Muscle layer of duodenum (tissue), 2 donors: Measurements from ENCODE around the gene SIM1.

Experiments used
- H3K27ac ChIP-seq: one replicate; pipeline ENCODE4 v1.7.0; 2013; ENCODE audit warnings: mild to moderate bottlenecking, low read length
- H3K27me3 ChIP-seq: one replicate; pipeline ENCODE4 v1.7.0; 2013; ENCODE audit warnings: low read depth, mild to moderate bottlenecking, control low read depth, low read length
- H3K36me3 ChIP-seq, 2 donors: one replicate each; pipeline ENCODE4 v1.7.0; 2013; ENCODE audit warnings: low read length in 2 of 2, control low read depth in 1 of 2, mild to moderate bottlenecking in 1 of 2; ENCODE audit not compliant: insufficient read depth in 2 of 2, control insufficient read depth in 1 of 2
- H3K4me1 ChIP-seq, 2 donors: one replicate each; pipeline ENCODE4 v1.7.0; 2013; ENCODE audit warnings: low read length in 2 of 2, mild to moderate bottlenecking in 2 of 2, control low read depth in 1 of 2, moderate library complexity in 1 of 2; ENCODE audit not compliant: insufficient read depth in 2 of 2, control insufficient read depth in 1 of 2
- H3K4me3 ChIP-seq, 2 donors: one replicate each; pipeline ENCODE4 v1.7.0; 2013; ENCODE audit warnings: low read length in 2 of 2, low read depth in 1 of 2, mild to moderate bottlenecking in 1 of 2
- H3K9me3 ChIP-seq, 2 donors: one replicate each; pipeline ENCODE4 v1.7.0; 2013; ENCODE audit warnings: low read length in 2 of 2, control low read depth in 1 of 2, mild to moderate bottlenecking in 1 of 2; ENCODE audit not compliant: control insufficient read depth in 1 of 2
- donor health status: healthy.

The SIM1 gene

GRCh38 chr6:100460650-100461204 lies 4.0 kb downstream of the SIM1 start:
- peaks cover 0 to 31% of the 10 kb centered on the region in 2 donors for H3K4me1 ChIP-seq
- peaks cover 3 to 4% of the 10 kb centered on the region in 2 donors for H3K9me3 ChIP-seq
- no peaks in the 10 kb centered on the region for H3K36me3 ChIP-seq
- no peak overlapping the region for H3K4me3 ChIP-seq
- no peak overlapping the region for H3K27ac ChIP-seq
- H3K27me3 ChIP-seq, result peaks cover 97% of the 10 kb centered on the region

- Histone ChIP-seq H3K4me1 (peaks cover 0 to 24% of the 10 kb centered on the region in 2 donors), H3K9me3 (peaks cover 3 to 4% of the 10 kb centered on the region in 2 donors), H3K36me3 (no peaks in the 10 kb centered on the region), H3K27ac (no peak overlapping the region), H3K4me3 (no peak overlapping the region), H3K27me3 (peaks cover 97% of the 10 kb centered on the region)
These were observed 5.0 kb downstream of the SIM1 start for GRCh38 chr6:100459592-100460184.

GRCh38 chr6:100458841-100459591 lies 5.7 kb downstream of the SIM1 start:
- H3K9me3 ChIP-seq, result peaks cover 3 to 4% of the 10 kb centered on the region in 2 donors
- H3K4me1 ChIP-seq, result peaks cover 0 to 20% of the 10 kb centered on the region in 2 donors
- H3K4me3 ChIP-seq, result no peak overlapping the region
- H3K36me3 ChIP-seq, result no peaks in the 10 kb centered on the region
- H3K27me3 ChIP-seq, result peaks cover 97% of the 10 kb centered on the region
- H3K27ac ChIP-seq, result no peak overlapping the region

DNA sequence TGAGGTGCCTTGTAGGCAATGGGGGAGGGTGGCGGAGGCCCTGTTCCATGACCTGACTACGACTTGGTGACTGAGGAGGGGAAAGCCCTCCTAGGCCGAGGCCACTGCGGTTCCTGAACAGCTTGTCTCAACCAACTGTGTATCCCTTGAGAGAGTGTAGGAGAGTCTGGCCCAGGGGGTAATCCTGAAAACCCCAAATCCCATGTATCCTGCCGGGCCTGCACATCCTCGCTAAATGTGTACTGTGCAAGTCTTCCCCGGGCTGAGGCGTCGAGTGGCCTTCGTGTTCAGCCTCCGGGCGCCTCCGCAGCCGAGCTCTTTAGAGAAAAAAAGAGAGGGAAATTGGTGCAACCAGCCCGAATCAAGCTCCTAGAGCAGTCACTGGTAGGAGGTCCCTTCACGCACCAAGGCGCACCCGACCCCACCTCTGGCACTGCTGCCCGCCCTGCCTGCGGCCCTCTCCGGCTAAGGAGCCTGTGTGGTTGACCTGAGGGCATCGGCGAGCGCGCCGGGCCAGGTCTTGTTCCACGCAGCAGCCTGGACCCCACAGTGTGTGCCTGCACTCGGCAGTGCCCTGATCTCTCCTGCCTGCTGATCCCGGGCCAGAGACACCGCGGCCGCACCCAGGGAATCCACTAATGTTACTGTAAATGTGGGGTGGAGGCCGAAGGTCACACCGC lies 7.3 kb downstream of the SIM1 start:
- Histone ChIP-seq H3K27me3 (peaks cover 90% of the 10 kb centered on the region), H3K9me3 (peaks cover 3 to 4% of the 10 kb centered on the region in 2 donors), H3K27ac (no peak overlapping the region), H3K4me3 (no peak overlapping the region), H3K4me1 (peaks cover 0 to 22% of the 10 kb centered on the region in 2 donors), H3K36me3 (no peaks in the 10 kb centered on the region)

DNA sequence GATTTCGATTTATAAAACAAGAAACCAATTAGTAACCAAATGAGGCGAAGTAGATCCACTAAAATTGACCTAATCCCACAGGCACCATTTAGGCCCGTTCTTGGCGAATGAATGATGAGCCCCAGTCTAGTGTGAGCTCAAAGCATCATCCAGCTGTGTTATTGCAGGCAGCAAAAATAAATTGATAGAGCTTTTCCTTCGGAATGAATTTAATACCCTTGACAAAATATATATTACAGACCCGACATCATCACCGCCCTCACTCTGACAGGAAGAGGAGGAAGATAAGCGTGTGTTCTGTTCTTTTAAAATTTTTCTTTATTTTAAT lies 7.8 kb downstream of the SIM1 start:
- H3K9me3 ChIP-seq, result peaks cover 3 to 4% of the 10 kb centered on the region in 2 donors
- H3K4me1 ChIP-seq, result peaks cover 0 to 22% of the 10 kb centered on the region in 2 donors
- no peaks in the 10 kb centered on the region for H3K36me3 ChIP-seq
- H3K27me3 ChIP-seq, result peaks cover 87% of the 10 kb centered on the region
- H3K27ac ChIP-seq, result no peak overlapping the region
- H3K4me3 ChIP-seq, result no peak overlapping the region

GRCh38 chr6:100456141-100456907 lies 8.4 kb downstream of the SIM1 start:
- Histone ChIP-seq H3K4me1 (peaks cover 0 to 22% of the 10 kb centered on the region in 2 donors), H3K27me3 (peaks cover 84% of the 10 kb centered on the region), H3K36me3 (no peaks in the 10 kb centered on the region), H3K4me3 (no peak overlapping the region), H3K27ac (no peak overlapping the region), H3K9me3 (peaks cover 3 to 4% of the 10 kb centered on the region in 2 donors)

DNA sequence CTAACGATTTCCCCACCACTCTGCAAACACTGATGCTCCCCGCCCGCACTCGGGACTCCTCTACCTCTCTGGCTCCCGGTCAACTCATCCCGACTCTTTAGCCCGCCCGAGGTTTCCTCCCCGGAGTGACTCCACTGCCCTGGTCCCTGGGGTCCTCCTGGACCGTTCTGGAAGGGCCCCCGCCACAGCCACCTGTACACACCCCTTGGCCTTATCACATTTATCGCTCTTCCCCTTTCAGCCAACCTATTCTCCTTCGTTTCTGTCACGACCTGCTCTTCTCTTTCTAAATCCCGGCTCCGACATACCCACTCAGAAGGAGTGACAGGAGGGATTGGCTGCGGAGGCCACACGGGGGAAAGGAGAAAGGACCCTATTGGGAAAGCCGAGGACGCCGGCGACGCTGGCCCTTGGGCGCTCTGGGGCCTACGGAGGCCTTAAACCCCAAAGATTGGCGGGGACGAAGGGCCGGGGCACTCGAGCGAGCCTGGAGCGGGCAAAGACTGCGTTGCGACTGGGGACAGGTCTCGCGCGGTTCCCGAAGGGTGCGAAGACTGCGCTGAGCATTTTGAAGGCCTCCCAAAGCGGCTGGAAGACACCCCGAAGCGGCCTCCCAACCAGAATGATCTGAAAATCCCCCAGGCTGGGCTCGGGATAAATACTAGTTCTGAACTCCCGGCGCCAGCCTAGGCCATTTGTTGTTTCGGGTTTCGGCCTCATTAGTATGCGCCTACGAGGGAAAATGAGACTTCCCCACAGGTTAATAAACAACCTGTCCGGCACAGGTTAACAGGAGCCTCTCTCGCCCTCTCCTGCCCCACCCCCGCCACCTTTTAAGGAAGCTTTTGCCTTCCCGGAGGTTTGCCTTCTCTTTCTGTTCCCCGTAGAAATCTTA lies 9.2 kb downstream of the SIM1 start:
- Histone ChIP-seq H3K36me3 (no peaks in the 10 kb centered on the region), H3K9me3 (peaks cover 3 to 4% of the 10 kb centered on the region in 2 donors), H3K27me3 (peaks cover 76% of the 10 kb centered on the region), H3K4me3 (no peak overlapping the region), H3K4me1 (peaks cover 0 to 22% of the 10 kb centered on the region in 2 donors), H3K27ac (no peak overlapping the region)

DNA sequence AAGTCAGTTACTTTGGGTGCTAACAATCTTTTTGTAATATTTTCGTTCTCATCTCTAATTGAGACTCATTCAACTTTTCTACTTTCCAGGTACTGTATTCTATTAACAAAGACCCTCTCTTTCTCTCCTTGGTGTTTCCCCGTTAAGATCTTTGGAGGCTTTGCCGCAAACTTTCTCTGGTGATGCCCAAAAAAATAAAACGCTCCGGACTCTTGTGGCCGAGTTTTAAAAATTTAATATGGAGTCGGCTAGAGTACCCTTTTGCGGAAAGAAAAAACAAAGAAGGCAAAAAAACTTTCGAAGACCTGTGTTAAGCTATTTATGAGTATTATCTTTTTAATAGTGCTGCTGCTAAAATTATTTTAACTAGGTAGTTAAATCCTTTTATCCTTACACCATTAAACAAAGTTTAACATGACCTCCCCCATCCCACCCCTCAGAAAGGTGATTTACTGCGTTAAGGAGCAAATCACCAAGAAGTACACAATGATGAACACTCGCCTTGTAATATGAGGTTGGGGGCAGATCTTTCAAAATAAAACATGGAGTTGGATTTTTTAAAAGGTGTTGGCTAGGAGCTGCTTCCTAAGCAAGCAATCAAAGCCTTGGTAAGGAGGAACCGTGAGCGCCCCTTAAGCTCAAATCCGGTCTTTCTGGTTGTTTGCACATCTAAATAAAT lies 10.0 kb downstream of the SIM1 start:
- Histone ChIP-seq H3K9me3 (peaks cover 0 to 4% of the 10 kb centered on the region in 2 donors), H3K4me3 (no peak overlapping the region)

GRCh38 chr6:100453701-100454521 lies 10.8 kb downstream of the SIM1 start:
- Histone ChIP-seq H3K9me3 (peaks cover 0 to 4% of the 10 kb centered on the region in 2 donors), H3K27me3 (peaks cover 69% of the 10 kb centered on the region), H3K4me3 (no peak overlapping the region), H3K27ac (no peak overlapping the region), H3K4me1 (peaks cover 0 to 22% of the 10 kb centered on the region in 2 donors), H3K36me3 (no peaks in the 10 kb centered on the region)

More for the DNA sequence above, 10.0 kb downstream of the SIM1 start:
- Histone ChIP-seq H3K4me1 (peaks cover 0 to 22% of the 10 kb centered on the region in 2 donors), H3K27me3 (peaks cover 70% of the 10 kb centered on the region), H3K36me3 (no peaks in the 10 kb centered on the region), H3K27ac (no peak overlapping the region)
